HG03565 (cell line): Measurements from ENCODE around the gene LAD1.

Experiments used
- ATAC-seq: cut with Tn5 transposase; IDR thresholded peaks from one replicate; pipeline ENCODE4 v1.9.1; 2021; ENCODE audit warnings: mild to moderate bottlenecking, moderate library complexity; ENCODE audit not compliant: unreplicated experiment

The LAD1 gene

GRCh38 chr1:201395936-201396335, 3.2 kb downstream of the LAD1 start:
- ATAC-seq = no peak

GRCh38 chr1:201394591-201394990, 4.5 kb downstream of the LAD1 start:
- no peak for ATAC-seq

- no peak for ATAC-seq
Measured at GRCh38 chr1:201393076-201393475, 6.0 kb downstream of the LAD1 start.

DNA sequence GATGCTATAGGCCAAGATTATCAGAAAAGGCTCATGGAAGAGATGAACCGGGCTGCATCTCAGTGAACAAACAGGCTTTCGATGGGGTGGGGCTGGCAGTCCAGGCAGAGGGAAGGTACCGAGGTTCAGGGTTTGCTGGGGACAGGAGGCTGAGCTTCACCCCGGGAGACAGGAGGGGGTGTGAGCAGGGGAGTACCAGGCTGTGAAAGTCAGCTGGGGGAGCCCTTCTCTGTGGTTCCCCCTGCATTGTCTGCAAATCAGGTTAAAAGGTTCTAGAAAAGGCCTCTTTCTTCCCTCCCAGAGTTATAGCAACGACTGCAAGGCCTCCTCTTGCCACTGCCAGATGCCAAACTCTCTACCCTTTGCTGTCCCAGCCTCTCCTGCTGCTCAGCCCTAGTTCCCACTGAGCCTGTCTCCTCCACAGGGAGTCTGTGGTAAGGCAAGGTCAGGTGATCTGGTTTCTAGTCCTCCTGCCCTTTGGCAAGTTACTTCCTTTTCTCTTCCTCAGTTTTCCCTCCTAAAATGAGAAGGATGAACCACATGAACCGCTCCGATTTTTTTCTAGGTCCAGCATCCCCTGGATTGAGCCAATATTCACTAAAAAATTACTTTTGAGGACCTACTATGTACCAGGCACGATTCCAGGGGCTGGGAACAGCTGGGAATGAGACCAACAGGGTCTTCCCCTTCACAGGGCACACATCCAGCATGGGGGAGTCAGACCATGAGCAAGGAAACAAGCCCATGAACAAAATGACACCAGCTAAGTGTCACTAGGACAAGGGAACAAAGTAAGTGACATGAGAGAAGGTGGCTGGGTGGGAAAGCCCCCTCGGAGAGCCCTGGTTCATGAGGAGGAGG, 7.2 kb downstream of the LAD1 start:
- no peak for ATAC-seq

- ATAC-seq = no peak
Measured at GRCh38 chr1:201391225-201391624, 7.9 kb downstream of the LAD1 start.

DNA sequence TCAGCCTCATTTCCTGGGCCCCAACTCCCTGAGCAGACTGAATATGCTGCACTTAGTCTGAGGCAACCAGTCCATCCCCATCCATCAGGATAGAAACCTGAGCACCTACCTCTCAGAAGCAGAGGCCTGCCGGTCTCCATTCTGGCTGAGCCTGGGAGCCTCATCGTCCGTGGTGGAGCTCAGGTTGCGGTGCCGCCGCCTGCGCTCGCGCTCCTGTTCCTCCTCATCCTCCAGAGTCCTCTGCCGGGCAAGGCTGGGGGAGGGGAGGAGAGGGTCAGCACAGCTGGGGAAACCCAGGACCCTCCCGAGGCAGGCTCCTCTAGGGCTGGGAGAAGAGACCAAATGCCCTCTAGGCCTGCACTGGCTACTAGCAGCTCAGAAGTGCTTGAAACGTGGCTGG, 10.1 kb downstream of the LAD1 start:
- no peak for ATAC-seq

- ATAC-seq = no peak
Measured at GRCh38 chr1:201386208-201386607, 12.9 kb downstream of the LAD1 start.

GRCh38 chr1:201385299-201385891, 13.7 kb downstream of the LAD1 start:
- ATAC-seq = no peak

DNA sequence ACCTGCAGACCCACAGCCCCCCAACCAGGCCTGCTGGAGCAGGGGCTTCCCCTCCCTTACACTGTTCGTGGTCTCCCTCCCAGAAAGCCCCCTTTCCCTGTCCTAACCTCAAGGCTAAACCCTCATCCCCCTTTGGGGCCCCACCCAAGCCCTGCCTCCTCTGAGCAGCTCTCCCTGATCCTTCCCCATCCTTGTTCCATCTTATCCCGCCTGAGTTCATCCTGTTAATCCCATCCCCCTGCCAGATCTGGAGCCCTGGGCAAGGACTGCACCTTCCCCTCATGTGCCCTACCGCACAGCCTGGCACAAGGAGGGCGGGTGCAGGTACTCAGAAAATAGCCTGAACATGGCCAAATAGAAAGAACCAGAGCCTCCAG, 14.7 kb downstream of the LAD1 start:
- no peak for ATAC-seq

- ATAC-seq = no peak
Measured at GRCh38 chr1:201383647-201384405, 15.3 kb downstream of the LAD1 start.

DNA sequence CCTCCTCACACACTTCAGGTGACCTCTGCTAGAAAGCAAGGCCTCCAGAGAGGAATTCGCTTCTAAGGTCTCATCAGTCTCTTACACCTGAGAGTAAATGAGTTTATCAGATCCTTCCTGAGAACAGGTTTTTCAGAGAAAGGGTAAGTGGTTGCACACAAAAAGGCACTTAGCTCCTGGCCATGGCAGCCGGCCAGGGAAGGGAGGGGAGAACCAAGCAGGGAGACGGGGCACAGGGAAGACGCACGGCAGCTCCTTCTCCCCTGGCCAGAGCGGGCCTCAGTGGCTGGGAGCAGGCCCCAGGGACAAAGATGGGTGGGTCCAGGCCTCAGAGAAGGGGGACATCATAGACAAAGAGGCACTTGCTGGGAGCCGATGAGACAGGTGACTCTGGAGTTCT, 18.0 kb downstream of the LAD1 start:
- ATAC-seq = no peak

GRCh38 chr1:201379733-201380242, 19.3 kb downstream of the LAD1 start:
- ATAC-seq = no peak

DNA sequence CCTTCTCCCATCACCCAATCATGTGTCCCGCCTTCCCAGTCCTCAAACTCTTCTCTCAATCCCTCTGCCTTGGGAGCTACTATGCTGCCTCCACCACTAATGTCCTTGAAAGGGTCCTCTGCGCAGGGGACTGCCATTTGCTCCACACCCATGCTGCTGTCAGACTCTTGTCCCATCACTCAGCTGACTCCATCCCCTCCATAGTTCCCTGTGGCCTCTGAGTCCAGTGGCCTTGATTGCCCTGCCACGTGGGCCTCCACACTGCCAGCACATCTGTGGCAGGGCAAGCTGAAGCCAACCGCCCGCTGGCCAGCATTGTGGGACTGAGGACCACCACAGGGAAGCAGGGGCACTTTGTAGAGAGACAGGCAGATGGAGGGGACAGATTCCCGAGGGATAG, 20.3 kb downstream of the LAD1 start:
- ATAC-seq = no peak

- ATAC-seq = no peak
Measured at GRCh38 chr1:201377611-201378092, 21.5 kb downstream of the LAD1 start, which contains the start of gene TNNT2. Gene TNNT2 (minus strand): TSS chr1:201377680. CDS start chr1:201373254, 4,426 bp downstream.

DNA sequence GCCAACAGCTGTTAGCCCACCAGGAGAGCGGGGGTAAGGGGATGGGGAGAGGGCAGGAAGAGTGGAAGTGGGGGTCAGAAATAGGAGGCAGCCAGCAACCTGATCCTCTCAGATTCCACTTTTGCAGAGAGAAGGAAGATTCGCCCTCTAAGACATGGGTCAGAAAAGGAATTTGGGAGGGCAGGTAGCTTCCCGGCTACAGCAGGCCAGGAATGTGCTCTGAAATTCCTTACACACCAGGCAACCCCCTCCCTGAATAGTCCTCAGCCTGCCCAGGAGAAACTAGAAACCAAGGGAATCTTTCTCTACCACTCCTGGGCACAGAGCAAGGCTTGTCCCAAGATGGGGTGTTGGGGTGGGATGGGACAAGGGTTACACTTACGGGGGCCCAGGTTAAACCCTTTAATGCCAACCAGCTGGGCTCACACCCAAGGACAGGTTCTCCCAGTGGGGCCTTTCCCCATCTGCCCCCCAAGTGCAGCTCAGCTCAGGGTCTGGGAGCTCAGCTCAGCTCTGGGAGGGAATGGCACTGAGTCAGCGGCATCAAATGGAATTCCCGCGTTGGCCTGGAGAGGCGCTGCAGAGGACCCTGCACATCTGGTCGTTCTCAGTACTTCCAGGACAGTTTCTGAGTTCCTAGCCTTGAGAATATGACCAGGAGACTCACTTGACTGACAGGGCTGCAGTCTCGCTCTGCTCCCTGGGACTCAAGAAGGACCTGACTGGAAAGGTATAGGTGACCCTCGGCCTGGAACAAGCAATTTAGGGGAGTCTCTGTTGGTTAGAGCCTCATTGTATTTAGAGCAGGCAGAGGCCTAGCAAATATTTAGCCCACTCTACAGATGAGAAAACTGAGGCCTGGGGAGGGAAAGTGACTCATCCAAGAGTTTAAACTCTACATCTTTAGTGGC, 22.4 kb downstream of the LAD1 start:
- ATAC-seq = no peak

- no peak for ATAC-seq
Measured at GRCh38 chr1:201376107-201376463, 23.0 kb downstream of the LAD1 start.

GRCh38 chr1:201375169-201375568, 24.0 kb downstream of the LAD1 start:
- no peak for ATAC-seq

GRCh38 chr1:201374364-201374763, 24.8 kb downstream of the LAD1 start:
- no peak for ATAC-seq

DNA sequence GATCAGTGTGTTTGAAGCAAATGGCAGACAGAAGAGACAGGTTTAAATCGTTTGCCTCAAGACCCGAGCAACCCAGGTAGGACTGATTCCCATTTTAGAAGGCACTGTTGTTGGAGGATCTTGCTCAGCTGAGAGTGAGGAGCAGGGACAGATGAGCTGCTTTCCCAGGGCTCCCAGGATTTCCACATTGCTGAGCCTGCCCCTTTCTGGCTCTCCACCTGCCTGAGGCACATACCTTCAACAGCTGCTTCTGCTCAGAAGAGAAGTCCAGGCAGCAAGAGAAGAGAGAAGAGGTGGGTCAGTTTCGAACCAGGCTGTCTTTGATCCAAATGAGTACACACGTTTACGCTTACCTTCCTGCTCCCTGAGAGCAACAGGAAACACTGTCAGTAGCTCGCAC, 27.3 kb downstream of the LAD1 start:
- no peak for ATAC-seq

DNA sequence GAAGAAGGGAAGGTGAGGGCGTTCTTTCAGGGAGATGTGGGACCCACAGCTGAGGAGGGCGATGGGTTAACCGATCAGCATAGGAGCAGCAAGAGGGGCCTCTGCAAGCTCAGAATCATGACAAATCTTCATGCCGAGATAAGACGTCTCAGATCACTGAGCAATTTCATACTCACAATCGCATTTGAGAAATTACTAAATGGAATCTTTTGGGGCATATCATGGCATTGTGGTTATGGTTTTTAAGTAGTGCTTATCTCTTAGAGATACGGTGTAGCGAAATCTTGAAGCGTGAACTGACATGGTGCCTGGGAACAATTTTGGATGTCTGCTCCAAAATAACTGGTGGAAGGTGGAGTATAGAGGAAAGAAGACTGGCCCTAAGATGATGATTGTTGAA, 27.8 kb downstream of the LAD1 start:
- no peak for ATAC-seq
